Muscle of arm (tissue), 12 donors: ENCODE measurements around the gene KDM5B. TPM values are rescaled to one million over a fixed set of nuclear protein-coding genes. Genes with fewer than 3 reads are reported as not detected.
"Not testable (repeated sequence)": the region's sequence is repeated elsewhere in the genome, so short reads cannot be mapped to it uniquely, and the experiment has no call there.

Source experiments
- DNase-seq: peaks from one replicate; pipeline ENCODE4 v3.0.0-alpha.2; 2013
- polyA plus RNA-seq, 12 donors: library from polyadenylated mRNA; unstranded; fragments of 120-200 nt; gene quantifications; one replicate each; pipeline ENCODE4 v1.2.1, GENCODE V29; 2013; ENCODE audit not compliant: insufficient read length in 12 of 12

KDM5B gene
- polyA plus RNA-seq, 12 donors, result 37.7 to 88.6 (median 46.1) TPM; not detected in 1

DNA sequence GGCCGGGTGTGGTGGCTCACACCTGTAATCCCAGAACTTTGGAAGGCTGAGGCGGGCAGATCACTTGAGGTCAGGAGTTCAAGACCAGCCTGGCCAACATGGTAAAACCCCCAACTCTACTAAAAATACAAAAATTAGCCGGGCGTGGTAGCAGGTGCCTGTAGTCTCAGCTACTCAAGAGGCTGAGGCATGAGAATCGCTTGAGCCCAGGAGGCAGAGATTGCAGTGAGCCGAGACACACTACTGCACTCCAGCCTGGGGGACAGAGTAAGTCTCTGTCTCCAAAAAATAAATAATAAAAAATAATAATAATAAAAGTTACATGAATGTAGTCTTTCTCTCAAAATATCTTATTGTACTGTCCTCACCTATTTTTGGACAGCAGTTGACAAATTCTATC is 13.3 kb downstream of the KDM5B start:
- not testable (repeated sequence) for DNase-seq

DNA sequence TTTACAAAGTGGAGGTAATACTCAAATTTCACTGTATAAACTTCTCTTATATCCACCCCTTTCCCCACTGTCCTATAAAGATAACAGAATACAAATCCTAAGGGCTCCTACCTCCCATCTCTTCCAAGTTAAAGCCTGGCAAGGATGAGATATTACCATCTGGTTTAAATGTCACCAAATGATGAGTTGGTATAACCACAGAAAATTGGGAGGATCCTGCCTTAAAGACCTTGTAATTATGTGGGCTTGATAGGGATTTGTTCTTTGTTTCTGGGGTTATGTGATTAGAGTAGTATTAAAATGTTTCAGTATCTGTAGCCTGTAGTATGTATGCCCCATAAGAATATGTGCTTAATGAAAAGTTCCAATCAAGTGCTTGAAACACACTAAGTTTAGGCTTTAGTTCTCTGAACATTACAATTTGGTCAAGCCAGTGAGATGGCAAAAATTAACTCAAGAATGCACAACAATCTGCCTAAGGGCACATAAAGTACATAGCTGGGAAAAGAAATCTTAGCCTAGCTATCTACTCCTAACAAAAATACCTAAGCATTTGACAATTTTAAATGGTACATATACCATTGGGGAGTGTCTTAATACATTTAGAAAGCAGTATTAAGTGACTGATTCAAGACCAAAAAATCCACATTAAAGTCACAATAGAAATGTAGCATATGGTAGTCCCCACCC is 14.0 kb downstream of the KDM5B start:
- no peak for DNase-seq

DNA sequence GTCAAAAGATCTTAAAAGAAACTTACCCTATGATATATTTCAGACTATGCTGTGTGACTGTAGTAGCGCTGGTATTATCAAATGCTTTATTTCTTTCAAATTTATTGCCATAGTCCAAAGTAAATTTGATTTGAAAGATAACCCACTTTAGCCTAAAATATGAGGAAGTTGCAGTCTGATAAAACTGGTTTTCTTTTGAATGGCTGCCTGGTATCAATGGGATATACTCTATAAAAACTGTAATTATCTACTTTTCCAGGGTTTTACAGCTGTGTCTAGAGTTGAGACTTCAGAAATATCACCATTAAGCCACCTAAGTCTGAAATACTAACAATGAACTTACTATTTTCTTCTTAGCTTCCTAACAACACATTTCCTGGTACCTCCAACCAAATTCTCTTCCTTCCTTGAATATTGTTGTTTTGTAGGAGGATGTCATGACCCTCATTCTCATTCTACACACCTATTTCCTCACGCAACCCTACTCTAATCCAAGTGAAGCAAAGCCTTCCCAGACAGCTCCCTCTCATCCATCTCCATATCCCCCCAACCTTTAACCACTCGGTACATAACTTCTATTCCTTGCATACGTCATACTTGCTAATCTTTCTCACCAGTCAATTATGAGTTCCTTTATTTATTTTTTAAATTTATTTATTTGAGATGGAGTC is 17.0 kb downstream of the KDM5B start:
- DNase-seq, result no peak

DNA sequence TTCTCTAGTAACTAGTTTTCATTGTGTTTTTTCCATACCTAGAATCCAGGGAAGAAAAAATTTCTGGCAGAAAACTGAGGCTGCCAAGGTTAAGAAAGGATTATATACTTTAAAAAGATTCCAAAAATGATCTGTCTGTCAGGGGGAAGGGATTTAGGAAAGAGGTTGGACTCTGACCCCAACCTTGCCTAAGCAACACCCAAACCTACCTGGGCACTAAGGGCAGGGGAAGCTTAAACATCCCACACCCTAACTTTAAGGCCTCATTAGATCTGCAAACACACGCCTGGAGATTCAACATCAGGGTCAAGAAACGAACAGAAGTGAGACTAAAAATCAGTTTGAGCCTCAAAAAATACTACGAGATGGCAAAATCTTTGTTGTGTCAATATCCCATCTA is 19.4 kb downstream of the KDM5B start:
- no peak for DNase-seq

DNA sequence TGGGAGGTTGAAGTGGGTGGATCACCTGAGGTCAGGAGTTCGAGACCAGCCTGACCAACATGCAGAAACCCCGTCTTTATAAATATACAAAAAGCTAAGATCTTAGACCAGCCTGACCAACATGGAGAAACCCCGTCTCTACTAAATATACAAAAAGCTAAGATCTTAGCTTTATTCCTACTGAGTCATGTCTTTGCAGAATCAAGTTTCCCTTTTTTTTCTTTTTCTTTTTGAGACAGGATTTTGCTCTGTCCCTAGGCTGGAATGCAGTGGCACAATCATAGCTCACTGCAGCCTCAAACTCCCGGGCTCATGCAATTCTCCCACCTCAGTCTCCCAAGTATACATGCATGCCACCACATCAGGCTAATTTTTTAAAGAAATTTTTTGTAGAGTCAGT is 21.4 kb downstream of the KDM5B start:
- DNase-seq, result no peak

DNA sequence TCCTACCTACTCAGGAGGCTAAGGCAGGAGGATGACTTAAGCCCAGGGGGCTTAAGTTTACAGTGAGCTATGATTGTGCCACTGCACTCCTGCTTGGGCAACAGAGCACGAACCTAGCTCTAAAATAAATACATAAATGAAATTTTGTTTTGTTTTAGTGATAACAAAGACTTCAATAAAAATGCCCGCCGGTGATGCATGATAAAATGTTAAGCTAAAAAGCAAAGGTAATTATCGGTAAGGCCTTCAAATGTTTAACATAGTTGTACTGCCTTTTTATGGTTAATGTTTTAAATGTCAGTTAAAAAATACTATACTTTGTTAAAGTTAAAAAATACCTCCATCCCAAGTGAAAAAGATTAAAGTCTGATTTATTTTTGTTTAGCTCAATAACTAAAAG is 27.0 kb downstream of the KDM5B start:
- no peak for DNase-seq

DNA sequence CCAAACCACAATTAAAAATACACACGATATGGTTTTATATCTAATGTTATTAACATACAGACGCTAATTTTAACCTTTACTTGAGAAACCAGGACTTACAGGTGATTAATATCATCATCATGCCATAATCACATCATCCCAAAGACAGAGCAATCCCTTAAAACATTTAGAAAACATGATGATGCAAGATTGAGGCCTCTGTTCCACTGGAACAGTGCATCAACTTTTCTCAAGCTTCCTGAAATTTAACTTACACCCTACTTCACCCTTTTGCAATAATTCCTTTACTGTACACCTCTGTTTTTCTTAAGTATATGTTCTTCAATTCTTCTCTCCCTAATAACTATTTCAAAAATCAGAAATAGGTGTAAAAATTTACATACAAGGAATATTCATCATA is 38.1 kb downstream of the KDM5B start:
- no peak for DNase-seq

DNA sequence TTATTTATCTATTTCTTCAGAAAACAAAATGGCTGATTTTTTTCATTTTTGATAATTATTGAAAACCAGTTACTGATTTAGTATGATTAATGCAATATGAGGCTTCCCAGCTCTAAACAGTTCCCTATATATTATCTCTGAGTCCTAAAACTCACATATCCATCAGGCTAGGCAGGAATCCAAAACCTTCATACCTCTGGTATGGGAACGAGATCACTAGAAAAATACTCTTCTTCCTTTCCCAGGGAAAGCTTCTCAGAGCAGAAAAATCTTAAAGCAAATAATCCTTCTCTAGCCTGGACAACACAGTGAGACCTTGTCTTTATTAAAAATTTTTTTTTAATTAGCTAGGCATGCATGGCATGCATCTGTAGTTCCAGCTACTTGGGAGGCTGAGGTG is 42.5 kb downstream of the KDM5B start:
- DNase-seq, result no peak

DNA sequence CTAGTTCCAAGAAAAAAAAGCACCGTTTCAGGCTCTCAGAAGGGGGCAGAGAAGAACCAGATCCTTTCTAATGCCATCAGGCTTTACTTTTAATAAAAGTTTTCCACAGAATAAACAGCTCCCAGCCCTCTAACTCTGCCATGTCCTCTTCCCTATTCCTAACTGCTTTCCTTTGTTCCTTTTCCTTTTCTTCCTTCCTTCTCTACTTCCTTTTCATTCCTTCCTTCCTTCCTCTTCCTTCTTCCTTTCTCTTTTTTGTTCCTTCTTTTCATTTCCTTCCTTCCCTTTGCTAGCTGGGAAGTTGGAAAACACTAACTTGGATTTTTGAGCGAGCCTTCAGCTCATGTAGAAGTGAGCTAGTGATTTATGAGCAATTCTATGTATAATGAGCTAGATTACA is 46.2 kb downstream of the KDM5B start:
- no peak for DNase-seq

DNA sequence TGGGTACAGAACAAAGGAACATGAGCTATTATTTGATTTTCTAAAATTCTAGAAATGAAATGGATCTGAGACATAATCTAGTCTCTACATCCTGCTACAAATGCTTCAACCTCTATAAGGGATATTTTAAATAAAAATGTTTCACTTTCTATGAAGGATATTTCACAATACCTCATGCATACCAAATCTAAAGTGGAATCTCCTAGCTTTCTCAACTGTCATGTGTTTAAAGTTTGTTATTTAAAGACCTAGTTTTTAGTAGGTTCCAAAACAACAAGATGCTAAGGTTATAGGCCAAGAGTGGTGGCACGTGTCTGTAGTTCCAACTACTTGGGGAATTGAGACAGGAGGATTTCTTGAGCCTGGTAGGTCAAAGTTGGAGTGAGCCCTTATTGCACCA is 47.6 kb downstream of the KDM5B start:
- no peak for DNase-seq

DNA sequence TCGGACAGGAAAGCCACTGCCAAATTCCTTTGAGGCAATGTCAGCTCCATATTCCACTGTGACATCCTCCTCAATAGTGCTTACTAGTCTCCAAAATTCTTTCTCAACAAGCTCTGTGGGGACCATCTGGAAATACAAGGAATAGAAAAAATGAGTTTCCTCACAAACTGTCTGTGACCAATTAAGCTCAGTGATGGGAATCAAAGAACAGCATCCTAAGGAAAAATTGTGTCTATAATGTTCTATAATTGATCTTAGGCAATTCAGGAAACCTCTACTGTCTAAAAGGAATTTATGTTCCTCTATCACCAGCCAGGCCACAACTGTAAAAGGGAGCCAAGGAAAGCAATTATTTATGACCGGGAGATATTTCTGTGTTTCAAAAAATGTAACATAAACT is 51.8 kb downstream of the KDM5B start:
- no peak for DNase-seq

DNA sequence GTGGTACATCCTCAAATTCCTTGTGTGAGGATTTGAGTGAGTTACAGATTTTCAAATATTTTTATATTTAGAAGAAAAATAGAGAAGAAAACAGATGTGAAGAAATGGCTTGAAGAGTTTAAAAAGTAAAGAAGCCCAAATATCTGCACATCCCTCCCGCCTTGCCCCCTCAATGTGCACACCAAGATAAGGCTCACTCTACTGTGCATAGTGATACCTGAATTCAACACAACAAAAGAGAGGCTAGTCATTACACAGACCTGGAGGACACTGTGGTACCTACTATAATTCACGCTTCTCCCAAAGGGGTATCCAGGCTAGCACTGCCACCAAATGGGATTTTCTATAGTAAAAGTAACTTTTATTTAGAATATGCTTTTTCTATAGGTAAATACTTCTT is 53.9 kb downstream of the KDM5B start:
- DNase-seq, result no peak

DNA sequence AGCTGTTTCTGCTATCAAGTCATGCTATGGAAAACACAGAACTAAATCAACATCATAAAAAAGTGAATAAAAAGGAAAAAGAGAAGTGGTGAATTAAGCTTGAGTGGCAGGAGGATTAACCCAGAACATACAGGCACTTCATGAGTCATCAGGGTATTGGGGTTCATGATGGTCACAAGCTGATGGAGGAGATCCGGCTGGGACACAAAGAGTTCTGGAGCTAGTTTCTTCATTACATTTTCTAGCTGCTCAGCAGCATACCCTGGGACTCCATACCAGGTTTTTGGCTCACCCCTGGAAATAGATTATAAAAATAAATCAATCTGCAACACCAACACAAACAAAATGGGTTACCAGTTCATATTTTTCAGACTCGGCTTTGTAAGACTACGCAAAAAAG is 55.4 kb downstream of the KDM5B start:
- DNase-seq, result no peak

DNA sequence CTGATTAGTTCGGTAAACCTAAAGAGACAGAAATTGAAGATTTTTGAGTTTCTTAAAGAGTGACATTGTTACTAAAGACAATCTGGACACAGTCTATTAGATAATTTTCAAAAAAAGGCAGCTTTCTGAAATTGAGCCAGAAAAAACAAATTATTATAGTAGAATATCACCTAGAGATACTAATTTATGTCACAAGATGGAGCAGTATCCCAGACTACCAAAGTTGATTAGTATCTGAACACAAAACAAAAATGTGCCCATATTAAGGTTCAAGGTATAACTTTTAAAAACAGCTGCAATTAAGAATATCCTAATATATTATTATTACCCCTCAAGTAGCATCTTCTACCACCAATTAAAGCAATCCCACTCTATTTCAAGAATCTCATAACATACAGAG is 57.5 kb downstream of the KDM5B start:
- DNase-seq, result no peak

DNA sequence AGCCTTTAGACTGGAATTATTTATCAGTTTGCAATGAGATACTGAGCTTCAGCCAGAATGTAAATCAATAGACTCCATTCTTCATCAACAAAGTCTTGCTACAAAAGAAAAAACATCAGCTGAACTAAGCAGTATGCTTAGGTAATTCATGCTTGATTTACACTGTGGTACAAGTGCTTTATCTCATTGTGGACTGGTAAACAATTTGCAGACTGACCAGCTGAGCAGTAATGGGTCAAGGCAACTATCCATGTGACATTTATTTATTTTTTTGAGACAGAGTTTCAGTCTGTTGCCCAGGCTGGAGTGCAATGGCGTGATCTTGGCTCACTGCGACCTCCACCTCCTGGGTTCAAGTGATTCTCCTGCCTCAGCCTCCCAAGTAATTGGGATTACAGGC is 58.2 kb downstream of the KDM5B start:
- DNase-seq, result no peak

DNA sequence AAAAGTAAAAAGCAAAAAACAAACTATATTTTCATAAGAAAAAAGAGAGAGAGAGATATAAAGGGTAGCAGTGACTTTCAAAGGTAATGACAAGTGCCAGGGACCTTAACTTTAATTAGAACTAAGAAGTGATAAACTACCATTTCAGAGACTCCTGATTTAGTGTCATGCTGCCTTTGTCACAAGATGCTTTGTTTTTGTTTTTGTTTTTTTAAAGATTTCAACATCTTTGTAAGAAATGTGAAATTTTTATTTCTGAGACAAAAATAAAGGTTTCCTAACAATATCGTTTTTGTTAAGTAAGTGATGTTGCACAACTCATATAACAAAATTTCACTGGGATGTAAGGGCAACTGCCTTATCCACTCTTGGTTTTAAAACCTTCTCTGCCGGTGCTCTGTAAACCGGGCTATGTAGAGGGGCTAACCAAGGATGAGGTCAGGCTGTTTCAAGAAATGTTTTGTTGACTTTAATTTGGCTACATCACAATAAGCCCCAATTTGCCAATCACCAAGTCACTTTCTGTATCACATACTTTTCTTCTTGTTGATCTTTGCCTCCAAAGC is 62.8 kb downstream of the KDM5B start:
- DNase-seq, result no peak

DNA sequence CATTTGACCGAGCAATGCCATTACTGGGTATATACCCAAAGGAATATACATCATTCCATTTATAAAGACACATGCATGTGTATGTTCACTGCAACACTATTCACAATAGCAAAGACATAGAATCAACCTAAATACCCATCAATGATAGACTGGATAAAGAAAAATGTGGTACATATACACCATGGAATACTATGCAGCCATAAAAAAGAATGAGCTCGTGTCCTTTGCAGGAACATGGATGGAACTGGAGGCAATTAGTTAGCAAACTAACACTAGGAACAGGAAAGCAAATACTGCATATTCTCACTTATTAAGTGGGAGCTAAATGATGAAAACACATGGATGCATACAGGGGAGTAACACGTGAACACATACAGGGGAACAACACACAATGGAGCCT is 63.5 kb downstream of the KDM5B start:
- DNase-seq, result not testable (repeated sequence)

DNA sequence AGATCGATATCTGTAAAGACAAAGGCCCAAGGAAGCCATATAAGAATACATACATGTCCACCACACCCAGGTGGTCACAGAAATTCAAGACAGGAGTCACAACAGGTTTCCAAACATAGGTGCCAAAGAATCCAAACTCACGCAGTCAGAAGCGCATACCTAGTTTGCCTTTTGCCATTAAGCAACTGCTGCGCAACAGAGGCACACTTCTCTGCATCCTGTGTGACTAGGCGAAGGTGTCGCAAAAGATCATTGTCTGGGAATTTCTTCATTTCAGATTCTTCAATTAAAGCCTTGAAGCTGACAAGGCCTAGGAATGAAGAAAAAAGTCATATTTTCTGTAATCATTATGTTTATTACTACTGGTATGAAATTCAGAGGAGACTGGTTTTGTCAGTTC is 65.7 kb downstream of the KDM5B start:
- DNase-seq, result no peak

DNA sequence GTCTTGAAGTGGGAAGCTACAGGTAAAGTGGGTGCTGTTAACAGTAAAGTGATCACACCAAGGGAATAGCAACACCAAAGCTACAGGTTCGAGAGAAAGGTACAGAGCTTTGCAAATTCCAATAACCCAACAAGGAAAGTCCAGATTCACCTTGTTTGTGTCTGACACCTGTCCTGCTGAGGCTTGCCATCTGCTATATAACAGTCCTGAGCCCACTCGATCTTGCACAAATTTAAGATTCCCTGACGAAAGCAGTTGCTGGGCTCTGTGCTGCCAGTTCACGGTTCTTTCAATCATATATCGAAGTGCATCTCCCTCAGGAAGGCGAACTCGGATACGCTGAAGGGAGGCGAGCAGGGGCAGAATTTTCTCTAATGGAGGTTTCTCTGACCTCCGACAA is 75.0 kb downstream of the KDM5B start:
- DNase-seq, result no peak

DNA sequence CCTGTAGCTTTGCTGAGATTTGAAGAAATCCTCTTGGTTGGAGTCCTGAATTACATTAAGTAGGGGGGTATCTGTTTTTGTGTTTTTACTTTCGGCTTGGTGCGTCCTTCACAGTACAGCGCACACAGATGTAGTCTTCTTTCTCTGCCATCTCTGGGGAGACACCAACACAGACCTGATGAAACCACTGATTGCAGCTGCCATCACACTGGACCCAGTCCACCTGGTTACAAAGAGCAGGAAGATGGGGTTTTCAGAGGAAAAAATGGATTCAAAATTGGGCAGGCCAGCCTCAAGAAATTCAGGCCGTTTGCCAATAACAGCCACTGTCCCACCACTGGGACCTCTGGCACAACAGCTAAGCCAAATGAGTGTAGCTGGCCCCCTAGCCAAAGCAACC is 79.3 kb downstream of the KDM5B start:
- no peak for DNase-seq

DNA sequence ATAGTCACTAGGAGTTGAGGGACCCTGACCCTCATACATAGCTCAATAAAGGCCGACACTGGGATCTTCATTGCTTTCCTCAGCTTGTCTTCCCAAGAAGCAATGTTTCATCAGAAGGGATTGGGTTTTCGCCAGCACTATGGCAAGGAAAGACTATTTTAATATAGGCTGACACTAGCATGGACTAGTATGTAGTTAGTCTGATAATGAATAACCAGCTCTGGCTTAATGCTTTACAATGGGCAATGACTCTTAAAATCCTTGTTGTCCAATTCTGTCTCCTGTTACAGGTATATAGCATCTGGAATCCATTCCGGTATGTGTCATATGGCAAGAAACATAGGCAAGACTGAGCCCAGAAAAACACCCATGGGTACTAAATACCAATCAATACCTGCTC is 82.7 kb downstream of the KDM5B start:
- no peak for DNase-seq

DNA sequence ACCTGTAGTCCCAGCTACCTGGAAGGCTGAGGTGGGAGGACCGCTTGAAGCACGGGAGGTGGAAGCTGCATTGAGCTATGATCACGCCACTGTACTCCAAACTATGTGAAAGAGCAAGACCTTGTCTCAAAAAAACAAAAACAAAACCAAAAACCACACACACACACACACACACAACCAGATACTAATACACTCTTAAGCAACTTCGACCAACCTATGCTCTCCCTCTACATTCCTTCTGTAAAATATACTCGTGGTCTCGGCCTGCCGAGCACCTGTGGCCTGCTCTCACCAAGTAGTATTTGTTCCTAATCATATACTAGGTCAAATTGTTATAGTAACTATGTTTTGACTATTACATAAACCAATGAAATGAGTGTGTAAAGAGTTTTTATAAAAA is 84.5 kb downstream of the KDM5B start:
- no peak for DNase-seq

DNA sequence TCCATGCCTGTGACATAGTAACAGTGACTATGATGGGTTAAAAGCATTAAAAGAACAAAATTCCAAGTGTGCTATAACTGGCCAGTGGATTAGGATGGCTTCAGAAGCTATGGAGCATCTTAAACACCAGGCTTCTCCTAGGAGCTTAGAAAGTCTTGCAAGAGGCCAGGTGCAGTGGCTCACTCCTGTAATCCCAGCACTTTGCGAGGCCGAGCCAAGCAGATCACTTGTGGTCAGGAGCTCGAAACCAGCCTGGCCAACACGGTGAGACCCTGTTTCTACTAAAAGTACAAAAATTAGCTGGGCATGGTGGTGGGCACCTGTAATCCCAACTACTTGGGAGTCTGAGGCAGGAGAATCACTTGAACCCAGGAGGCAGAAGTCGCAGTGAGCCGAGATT is 85.2 kb downstream of the KDM5B start:
- DNase-seq, result not testable (repeated sequence)

DNA sequence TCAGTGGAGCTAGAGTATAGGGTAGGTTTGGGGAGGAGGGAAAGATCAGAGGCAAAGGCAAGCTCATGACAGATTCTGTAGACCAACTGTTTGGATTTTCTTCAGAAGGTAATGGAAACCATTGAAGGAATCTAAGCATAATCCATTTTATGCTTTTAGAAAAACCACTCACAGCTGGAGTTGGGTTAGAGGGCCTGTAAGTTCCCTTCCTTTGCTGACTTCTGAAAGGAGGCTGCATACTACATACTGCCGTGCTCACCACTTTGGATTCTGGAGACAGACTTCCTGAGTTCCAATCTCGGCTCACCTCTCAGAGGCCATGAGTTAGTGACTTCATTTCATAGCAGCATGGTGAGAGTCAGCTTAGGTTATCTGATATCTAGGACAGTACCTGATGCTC is 91.6 kb downstream of the KDM5B start:
- no peak for DNase-seq
